ENCODE results near the gene ALDH18A1.

DNA sequence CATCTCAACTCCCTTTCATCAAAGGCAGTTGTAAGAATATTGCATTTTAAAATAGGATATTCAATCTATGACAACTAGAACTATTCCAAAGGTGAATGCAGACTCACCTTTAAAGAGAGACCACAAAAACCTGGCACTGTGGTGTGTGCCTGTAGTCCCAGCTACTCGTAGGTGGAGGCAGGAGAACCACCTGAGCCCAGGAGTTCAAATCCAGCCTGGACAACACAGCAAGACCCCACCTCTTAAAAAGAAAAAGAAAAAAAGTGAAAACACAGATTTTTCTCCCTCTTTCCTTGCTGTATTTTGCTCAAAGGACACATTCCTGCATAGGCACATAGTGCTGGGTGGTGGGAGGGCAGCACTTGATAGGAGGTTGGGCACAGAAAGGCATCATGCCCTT is 739 bp upstream of the ALDH18A1 start:
- TF ChIP-seq, protein P1, sequence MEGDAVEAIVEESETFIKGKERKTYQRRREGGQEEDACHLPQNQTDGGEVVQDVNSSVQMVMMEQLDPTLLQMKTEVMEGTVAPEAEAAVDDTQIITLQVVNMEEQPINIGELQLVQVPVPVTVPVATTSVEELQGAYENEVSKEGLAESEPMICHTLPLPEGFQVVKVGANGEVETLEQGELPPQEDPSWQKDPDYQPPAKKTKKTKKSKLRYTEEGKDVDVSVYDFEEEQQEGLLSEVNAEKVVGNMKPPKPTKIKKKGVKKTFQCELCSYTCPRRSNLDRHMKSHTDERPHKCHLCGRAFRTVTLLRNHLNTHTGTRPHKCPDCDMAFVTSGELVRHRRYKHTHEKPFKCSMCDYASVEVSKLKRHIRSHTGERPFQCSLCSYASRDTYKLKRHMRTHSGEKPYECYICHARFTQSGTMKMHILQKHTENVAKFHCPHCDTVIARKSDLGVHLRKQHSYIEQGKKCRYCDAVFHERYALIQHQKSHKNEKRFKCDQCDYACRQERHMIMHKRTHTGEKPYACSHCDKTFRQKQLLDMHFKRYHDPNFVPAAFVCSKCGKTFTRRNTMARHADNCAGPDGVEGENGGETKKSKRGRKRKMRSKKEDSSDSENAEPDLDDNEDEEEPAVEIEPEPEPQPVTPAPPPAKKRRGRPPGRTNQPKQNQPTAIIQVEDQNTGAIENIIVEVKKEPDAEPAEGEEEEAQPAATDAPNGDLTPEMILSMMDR (IDR thresholded peaks at IDR 0.05) = no peak
- TF ChIP-seq POLR2A (IDR thresholded peaks at IDR 0.05) = no peak

Data from thyroid gland (tissue), 4 donors.